SW 1271 (cell line): ENCODE measurements around the gene PROX1.
A peak's percentile ranks its signal among the peaks of the same experiment; 100 is the strongest.

Experiments
- DNase-seq, 2 experiments: peaks; one replicate each; lab custom pipeline; 2025; lab: John Stamatoyannopoulos, UW

Gene PROX1, protein sequence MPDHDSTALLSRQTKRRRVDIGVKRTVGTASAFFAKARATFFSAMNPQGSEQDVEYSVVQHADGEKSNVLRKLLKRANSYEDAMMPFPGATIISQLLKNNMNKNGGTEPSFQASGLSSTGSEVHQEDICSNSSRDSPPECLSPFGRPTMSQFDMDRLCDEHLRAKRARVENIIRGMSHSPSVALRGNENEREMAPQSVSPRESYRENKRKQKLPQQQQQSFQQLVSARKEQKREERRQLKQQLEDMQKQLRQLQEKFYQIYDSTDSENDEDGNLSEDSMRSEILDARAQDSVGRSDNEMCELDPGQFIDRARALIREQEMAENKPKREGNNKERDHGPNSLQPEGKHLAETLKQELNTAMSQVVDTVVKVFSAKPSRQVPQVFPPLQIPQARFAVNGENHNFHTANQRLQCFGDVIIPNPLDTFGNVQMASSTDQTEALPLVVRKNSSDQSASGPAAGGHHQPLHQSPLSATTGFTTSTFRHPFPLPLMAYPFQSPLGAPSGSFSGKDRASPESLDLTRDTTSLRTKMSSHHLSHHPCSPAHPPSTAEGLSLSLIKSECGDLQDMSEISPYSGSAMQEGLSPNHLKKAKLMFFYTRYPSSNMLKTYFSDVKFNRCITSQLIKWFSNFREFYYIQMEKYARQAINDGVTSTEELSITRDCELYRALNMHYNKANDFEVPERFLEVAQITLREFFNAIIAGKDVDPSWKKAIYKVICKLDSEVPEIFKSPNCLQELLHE

DNA sequence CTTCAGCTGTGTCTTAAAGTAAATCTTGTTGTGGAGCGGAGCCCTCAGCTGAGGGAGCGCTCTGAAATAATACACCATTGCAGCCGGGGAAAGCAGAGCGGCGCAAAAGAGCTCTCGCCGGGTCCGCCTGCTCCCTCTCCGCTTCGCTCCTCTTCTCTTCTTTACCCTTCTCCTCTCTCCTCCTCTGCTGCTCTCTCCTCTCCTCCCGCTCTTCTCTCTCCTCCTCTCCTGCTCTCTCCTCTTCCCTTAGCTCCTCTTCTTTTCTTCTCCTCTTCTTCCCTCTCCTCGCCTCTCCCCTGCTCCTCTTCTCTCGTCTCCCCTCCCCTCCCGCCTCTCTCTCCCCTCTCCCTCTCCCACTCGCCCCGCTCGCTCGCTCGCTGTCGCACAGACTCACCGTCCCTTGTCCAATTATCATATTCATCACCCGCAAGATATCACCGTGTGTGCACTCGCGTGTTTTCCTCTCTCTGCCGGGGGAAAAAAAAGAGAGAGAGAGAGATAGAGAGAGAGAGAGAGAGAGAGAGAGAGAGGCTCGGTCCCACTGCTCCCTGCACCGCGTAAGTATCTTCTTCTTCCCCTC is at the start of gene PROX1:
TSS of gene PROX1 (plus strand) at position 47 of the 580 bp plus-strand sequence. CDS start 8,563 bp downstream, outside the sequence.
- peak; percentile 29 to 69 for DNase-seq

DNA sequence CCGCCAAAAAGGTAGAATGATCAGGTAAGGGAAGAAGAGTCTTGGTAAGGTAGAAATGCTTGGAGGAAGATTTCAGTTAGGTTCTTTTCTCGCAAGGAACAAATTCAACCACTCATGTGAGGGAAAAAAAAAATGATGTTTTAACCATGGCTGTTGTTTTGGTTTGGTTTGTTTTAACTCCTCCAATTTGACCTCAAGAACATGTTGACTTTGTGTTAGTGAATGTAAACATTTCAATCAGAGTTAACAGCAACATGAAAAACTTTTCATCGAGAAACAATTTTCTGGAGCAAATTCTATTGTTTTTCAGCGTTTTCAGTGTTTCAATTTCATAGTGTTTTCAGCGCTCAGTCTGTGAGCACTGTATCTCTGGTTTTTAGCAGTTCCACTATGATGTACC is 49.0 kb upstream of the PROX1 start:
- no peak for DNase-seq

DNA sequence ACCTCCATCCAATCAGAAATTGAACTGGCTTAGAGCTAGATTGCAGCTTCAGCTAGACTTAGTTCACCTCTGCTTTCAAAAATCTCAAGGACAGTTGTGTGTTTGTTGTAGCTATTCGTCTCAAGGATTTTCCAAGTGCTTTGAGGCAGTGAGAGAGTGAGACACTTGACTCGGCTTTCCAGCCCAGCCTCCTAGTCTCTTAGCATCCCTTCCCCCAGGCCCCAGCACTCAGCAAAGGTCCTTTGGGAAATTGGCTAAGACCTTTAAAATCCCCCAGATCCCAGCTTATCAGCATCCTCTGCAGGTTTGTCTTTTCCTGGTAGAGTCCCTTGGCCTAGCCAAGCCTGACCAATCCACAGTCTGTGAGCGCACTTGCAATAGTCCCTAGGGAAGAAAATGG is 47.9 kb upstream of the PROX1 start:
- no peak for DNase-seq

DNA sequence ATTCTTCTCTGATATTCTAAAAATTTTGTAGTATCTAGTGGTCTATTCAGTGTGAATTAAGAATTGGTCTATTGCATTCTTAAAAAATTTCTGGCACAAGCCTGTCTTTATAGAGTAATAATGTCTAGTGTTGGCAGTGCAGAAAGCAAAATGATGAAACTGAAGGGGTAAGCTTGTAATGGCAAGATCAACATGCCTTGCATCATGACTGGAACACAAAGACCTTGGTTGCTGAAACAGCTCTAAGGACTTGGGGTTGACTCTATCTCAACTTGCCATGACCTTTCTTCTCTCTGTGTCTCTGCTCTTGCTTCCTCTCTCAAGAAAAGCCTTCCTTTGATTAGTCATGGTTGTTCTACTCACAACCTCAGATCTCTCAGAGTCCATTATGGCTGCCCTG is 46.8 kb upstream of the PROX1 start:
- no peak for DNase-seq

DNA sequence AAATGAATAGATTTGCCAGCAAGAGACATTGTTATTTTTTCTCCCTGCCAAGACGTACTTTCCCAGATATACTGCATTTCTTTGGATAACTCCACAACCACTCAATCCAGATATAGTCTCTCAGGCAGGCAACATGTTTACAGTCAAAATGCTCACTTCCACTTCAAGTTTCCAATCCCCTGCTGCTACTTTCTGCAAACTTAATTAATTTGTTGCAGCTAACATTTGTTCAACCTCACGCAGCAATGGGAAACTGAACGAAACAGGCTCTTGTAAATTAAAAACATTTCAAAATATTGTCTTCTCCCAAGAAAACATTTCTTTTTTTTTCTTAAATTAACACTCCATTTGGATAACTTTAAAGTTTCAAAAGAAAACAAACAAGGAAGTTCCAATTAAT is 45.7 kb upstream of the PROX1 start:
- no peak for DNase-seq

DNA sequence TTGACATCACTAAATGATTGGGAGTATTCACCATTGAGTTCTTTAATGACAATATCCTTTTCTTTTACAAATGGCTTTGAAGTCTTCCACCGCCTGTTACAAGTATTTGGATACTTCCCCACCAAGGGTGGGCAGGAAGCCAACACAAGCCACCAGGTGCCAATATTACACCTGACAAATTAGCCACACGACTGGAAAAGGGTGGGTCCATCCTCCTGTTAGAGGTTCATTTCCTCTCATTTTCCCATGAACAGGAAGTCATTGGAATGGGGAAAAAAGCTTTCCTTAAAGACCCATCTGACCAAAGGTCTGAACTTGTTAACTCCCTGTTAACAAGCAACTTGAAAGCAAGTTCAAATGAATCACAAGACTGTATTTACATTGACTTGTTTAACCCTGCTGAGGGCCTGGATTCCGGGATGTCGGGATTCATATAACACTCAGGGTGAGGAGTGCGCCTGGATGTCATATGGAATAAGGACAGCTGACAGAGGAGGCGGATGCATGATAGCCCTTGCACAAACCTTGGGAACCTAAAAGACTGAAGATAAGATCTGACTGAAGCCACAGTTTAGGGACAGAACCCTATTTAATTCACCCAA is 40.5 kb upstream of the PROX1 start:
- no peak for DNase-seq

DNA sequence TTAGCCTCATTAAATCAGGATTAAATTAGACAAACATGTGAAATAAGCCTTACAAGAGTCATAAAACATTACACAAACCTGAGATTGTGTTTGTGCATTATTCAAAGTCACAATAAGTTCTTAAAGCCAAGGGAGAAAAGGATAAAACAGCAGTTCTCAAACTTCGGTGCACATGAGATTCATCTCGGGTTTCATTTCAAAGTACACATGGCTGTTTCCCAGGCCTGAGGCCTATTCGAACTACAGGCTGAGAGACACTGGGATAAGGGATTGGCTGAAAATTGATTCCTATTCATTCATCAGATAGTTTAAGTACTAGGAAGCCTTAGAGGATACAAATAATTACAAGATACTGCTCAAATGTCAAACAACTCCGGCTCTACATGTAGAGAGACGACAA is 35.9 kb upstream of the PROX1 start:
- no peak for DNase-seq

DNA sequence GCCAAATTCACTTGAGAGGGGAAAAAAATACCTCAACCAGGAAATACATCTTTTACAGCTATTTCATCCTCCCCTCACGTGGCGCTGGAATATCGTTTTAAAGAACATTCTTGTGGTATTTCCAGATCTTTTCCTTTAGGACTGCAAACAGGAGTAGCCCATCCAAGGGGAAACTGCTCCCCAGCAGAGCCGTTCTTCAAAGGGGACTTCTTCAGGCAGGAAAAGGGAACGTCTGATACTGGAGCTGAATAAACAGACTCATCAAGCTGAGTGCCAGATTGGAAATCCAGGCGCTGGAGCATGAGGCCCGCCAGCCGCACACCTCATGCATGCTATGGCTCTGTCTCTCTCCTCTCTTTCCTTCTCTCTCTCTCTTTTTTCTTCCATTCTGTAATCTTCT is 34.0 kb upstream of the PROX1 start:
- DNase-seq, result no peak

DNA sequence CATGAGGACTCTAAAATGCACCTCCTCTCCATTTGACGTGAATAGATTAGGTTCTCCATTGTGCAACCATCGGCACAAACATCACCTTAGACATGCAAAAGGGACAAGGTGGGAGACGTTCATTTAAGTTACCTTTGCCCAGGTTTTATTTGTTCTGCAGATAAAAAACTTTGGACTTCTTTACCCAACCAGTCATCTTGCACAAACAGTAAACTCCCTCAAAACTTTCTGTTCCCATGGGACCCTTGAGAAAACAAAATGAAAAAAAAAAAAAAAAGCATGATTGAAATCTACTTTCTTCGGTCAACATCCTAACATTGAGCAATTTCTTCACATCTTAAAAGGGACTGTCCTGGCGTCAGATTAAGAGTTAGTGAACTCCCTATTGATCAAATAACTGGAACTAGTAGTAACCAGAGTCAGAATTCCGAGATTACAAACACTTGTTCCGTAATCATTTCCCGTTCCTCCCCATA is 31.4 kb upstream of the PROX1 start:
- no peak for DNase-seq

DNA sequence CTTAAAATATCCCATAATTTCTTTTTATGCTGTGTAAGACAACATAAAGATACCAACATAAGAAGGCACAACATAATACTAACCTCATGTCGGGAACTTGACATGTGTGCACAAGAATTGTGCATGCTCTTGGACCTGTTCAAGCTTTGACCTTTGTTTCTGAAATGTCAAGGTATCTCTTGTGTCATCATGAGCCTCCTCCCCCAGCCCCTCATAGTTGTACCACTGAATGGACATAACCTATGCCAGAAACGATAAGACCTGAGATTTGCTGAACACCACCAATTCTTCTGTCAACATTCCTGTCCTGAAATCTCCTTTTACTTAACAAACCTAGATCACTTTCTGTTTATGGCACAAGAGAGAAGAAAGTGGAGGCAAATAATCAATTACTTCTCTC is 29.4 kb upstream of the PROX1 start:
- DNase-seq, result no peak

DNA sequence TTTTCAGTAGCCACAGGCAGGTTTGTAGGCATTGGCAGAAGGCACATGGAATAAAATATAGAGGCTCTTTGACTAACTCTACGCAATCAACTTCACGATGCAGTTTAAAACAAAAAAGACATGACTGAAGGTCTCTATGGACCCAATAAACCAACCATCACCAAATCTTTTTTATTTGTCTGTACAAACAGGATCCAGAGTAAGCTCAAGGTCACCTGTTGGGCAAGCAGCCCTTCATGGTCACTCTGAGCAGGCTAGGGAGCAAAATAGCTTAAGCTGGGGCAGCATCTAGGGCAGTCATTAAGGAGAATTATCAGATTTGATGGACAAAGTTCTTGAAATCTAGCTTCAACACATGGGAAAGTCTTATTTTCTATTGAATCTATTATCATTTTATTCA is 26.8 kb upstream of the PROX1 start:
- DNase-seq, result no peak

DNA sequence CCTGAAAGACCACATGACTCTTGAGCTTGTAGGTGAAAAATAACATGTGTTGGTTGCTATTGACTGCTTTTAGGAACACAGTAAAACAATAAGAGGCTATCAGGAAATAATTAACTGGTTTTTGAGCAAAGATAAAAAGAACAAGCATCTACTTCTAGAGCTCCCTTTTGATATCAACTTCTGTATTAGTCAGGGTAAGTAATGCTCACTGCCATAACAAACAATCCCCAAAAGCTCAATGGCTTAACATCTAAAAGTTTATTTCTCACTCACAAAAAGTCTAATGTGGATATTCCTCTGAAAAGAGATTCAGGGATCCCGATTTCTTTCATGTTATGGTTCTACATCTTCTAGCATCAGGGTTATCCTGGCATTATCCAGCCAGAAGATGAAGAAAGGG is 25.3 kb upstream of the PROX1 start:
- DNase-seq, result no peak

DNA sequence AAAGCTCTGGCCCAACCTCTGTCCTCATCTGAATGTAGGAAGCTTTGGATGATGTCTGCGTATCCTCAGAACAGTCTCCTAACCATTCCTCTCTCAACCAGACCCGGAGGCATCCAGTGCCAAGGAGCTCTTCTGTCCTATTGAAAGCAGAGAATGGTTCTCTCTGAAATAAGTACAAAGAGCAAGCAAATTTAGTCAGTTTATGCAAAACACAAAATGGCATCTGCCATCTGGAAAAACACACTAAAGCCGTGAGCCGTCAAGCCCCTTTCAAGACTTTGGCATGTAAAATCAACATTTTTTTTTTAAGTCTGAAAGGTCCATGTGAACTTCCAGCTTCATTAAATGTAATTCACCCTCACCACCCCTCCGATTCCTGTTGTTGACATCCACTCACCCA is 21.7 kb upstream of the PROX1 start:
- no peak for DNase-seq

DNA sequence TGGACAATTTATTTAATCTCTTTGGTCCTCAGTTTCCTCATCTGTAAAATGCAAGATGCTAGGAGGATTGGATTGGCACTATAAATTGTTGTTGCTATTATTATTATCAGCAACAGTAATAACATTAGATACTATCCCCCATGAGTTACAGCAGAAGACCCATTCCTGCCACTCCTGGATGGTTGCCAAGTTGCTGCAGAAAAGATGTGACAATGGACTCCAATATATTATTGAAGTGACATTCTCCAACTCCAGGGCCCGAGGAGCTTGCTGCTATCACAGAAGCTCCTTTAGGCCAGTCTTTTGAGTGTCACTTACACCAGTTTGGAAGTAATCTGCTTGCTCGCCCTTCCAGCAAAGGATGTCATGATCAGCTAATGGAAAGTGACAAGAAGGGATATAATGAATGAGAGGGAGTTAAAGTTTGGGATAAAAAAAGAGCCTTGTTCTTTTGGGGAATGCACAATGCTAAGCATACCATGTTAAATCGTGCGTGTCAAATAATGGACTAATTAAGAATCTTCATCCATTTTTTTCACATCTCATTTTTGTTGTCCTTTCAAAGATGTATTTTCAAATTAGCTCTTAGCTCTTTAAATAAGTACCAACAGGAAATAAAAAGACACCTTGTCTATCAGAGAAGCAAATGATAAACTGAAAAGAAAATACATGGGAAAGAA is 19.5 kb upstream of the PROX1 start:
- no peak for DNase-seq

DNA sequence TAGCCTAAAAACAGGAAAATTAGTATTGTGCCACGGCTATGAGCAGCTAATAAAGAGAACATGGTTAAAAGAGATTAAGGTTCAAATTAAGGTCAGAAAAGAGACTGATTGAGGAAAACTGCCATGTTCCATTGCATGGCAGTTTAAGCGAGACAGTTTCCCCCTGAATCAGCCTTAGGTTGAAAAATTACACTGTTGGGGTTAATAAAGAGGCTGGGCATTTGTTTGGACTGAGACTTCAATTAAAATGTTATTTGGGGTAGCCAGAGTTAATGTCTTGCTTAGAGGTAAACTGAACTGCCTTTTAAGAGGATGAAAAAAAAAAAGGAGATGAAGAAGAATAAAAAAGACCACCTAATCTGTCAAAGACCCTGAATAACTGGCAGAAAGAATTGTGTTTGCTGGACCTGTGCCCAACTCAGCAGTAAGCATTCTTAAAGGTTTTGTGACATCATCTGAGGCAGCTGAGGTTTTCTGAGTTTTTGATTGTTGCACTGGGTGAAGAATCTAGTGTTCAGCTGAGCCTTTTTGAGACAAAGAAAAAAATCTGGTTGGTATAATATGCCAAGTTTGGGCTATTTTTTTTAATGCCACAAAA is 17.7 kb upstream of the PROX1 start:
- no peak for DNase-seq

DNA sequence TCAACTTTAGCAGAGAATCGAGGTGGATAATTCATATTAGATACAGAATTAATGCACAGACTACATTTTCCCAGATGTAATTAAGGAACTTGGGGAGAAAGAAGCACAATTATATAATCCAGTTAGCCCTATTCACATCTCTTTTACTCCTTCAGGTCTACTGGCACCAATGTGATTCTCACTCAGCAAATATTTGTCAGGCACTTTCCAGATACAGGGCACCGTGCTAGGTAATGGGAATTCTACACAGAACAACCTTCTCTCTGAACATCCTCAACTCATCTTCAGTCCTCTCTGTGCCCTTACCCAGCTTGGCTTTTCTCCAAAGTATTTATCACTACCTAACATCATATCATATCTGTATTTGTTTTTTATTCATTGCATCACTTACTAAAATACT is 15.6 kb upstream of the PROX1 start:
- DNase-seq, result no peak

DNA sequence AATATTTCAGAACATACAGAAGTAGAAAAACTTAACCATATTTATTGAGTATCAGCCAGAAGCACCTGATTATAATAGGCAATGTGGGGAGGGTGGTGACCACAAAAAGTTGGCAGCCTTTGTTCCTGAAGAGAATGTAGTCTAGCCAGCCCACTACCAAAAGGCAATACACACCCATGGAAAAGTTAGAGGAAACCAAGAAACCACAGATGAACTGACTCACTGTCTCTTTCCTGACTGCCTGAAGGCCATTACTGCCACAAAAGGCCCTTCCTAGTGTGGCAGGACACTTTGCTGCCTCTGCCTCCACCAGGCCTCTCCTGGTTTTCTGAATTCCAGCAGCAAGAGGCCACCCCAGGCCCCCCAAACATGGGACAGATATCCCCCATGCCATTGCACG is 14.6 kb upstream of the PROX1 start:
- DNase-seq, result no peak

DNA sequence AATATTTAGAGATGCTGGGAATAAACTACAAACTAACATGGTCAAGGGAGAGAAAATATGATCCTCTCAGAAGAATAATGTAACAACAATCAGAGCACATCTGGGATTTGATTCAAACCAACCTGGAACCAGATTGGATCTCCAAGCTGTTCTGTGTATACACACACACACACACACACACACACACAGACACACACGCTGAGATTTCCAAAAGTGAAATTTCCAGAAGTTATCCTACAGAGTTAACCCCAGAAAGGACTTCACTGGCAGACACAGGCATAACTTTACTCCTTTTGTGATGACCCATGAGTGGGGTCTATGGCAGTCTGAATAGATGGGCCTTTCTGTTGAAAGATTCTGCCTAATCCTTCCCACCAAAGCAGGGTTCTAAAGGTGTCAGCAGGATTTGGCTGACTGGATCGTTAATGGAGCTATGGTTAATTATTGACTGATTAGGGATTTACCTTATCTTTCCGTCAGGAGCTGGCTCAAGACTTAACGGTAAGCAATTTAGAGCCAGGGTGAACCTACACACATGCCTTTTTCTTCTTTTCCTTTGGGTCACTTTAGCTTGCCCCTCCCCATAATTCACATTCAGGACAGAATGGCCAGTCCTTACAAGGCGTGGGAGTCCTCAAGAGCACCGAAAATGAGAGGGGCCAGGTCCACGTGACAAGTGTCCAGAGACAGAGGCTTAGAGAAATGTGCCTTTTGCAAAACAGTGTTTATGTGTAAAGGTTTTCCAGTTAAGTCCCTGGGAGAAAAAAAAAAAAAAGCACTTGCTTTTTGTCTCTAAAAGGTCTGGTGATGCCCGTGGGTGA is 10.9 kb upstream of the PROX1 start:
- no peak for DNase-seq

DNA sequence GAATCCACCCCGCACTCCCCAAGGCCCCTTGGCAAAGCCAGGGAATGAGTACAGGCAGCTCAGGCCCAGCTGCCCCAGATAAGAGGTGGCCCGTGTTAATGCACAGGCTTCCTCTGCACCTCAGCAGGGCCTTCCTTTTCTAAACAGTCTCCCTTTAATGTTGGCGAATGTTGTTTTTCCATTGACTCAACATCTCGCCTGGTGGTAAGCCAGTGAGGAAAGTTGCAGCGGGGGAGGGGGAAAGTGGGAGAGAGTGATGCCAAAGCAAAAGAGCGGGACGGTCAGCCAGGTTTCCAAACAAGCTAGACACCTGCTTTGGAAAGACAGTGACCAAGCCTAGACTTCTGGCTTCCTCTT is 10.3 kb upstream of the PROX1 start:
- DNase-seq, result no peak

DNA sequence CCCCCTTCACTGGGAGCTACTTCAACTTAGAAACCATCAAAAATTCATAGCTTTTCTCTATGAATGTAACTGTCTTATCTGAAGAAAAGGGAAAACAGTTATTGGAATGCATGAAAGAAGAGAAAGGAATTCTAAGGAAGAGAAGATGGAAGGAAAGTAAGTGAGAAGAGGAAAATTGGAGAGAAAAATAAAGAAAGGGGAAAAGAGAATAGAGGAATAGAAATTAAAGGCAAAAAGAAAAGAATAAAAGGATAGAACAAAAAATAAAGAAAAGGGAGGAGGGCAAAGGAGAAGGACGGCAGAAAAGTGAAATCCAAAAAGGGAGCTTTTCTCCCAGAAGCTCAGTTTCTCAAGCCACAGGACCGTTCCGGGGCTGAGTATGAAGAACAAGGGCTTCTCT is 9.9 kb upstream of the PROX1 start:
- no peak for DNase-seq
